AG04449 (cell line): Measurements from ENCODE around the gene MOG.
"Not testable (repeated sequence)": the region's sequence is repeated elsewhere in the genome, so short reads cannot be mapped to it uniquely, and the experiment has no call there.

Source experiments
- CTCF ChIA-PET: fragments of 350-600 bp; formaldehyde crosslinking; extraction: SDS; loops from one replicate; lab custom pipeline; 2021; ENCODE audit warnings: antibody characterized with exemption; lab: Yijun Ruan, JAX
- POLR2A ChIA-PET: fragments of 400-600, 350-600 bp; formaldehyde crosslinking; extraction: SDS; loops from one replicate; lab custom pipeline; 2020; ENCODE audit warnings: antibody characterized with exemption, inconsistent platforms; lab: Yijun Ruan, JAX
- DNase-seq: peaks from one replicate; pipeline ENCODE4 v3.0.0-alpha.2; 2010; ENCODE audit warnings: low read depth, low spot score
- H3K4me3 ChIP-seq: 2 replicates; pipeline ENCODE4 v1.5.1; 2011; ENCODE audit warnings: low read depth, mild to moderate bottlenecking, control low read depth, low read length
- TF ChIP-seq, protein P1 (sequence below): IDR thresholded peaks from one replicate; pipeline ENCODE4 v1.5.1; 2011; ENCODE audit warnings: mild to moderate bottlenecking, moderate library complexity, low read length, control low read depth, inconsistent platforms; ENCODE audit not compliant: insufficient read depth; ENCODE audit errors: missing control alignments

Gene MOG

DNA sequence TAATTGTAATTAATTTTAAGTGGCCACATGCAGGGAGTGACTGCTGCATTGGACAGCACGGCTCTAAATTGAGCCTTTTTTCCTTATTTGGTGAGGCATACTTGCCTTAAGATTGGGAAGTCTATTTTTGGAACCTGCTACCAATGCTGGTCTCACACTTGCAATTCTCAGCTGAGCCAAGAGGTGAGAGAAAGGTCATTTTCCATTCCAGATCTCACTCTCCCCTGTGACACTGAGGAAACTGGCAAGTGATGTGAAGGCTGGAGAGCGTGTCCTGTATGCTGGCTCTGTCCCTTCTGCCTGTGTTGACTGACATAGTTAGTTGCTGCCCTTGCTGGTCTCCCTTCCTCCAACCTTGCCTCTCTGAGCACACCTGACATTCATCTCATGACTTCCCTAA is 735 bp upstream of the MOG start:
- TF ChIP-seq, protein P1, sequence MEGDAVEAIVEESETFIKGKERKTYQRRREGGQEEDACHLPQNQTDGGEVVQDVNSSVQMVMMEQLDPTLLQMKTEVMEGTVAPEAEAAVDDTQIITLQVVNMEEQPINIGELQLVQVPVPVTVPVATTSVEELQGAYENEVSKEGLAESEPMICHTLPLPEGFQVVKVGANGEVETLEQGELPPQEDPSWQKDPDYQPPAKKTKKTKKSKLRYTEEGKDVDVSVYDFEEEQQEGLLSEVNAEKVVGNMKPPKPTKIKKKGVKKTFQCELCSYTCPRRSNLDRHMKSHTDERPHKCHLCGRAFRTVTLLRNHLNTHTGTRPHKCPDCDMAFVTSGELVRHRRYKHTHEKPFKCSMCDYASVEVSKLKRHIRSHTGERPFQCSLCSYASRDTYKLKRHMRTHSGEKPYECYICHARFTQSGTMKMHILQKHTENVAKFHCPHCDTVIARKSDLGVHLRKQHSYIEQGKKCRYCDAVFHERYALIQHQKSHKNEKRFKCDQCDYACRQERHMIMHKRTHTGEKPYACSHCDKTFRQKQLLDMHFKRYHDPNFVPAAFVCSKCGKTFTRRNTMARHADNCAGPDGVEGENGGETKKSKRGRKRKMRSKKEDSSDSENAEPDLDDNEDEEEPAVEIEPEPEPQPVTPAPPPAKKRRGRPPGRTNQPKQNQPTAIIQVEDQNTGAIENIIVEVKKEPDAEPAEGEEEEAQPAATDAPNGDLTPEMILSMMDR = no peak
- ChIA-PET POLR2A (no interaction called here), CTCF (interaction anchor here (1.1 to 23.3 kb wide), 2 partner anchors 10 to 18 kb away, joined by 3 to 692 read pairs; partner anchors contain the start of gene GABBR1)
- no peak for DNase-seq
- H3K4me3 ChIP-seq = no peak overlapping the region

- TF ChIP-seq, protein P1 = no peak
- POLR2A ChIA-PET = no interaction called here
- DNase-seq = no peak
- CTCF ChIA-PET = interaction anchor here (23.3 kb wide), 1 partner anchor 23 kb away, joined by 692 read pairs; the partner anchor contains the start of gene GABBR1
- no peak overlapping the region for H3K4me3 ChIP-seq
Observed at GRCh38 chr6:29661071-29661470, 4.2 kb downstream of the MOG start.

GRCh38 chr6:29661502-29662141 is 4.7 kb downstream of the MOG start:
- H3K4me3 ChIP-seq, POLR2A ChIA-PET: not testable (repeated sequence)

DNA sequence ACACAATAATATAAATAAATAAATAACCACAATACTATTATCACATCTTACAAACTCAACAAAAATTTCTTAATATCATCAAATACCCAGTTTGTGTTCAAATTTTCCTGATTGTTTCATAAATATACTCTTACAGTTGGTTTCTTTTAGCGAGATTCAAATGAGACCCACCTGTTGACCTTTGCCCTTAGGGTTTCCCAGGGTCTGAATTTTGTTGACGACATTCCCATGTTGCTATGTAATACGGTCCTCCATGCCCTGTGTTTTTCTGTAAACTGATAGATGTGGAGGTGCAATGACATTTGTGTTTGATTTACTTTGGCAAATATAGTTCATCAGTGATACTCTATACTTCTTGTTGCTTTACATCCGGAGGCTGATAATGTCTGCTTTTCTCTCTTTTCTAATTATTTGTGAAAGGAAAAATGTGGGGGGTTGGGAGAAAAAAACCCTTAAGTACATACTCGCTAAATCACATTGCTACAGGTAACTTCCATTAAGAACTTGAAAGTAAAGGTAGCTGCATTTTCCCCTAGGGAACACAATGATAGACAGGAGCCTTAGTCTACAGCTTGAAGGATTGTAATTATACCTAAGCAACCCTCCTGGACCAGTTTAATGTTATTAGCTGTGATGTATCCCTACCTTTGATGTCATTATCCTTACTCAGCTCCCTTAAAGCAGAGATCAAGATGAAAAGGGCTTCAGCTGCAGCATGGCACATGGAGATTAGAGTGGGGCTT is 6.6 kb downstream of the MOG start:
- DNase-seq = no peak
- ChIA-PET CTCF (interaction anchor here (23.3 kb wide), 1 partner anchor 25 kb away, joined by 692 read pairs; the partner anchor contains the start of gene GABBR1), POLR2A (no interaction called here)
- TF ChIP-seq, protein P1 = no peak
- H3K4me3 ChIP-seq = no peak overlapping the region

More at GRCh38 chr6:29661502-29662141, 4.7 kb downstream of the MOG start:
- not testable (repeated sequence) for DNase-seq
- CTCF ChIA-PET = interaction anchor here (23.3 kb wide), 1 partner anchor 23 kb away, joined by 692 read pairs; the partner anchor contains the start of gene GABBR1

GRCh38 chr6:29665942-29666825 is 9.3 kb downstream of the MOG start:
- CTCF ChIA-PET = interaction anchor here (0.6 to 23.3 kb wide), 5 partner anchors 10 to 30 kb away, joined by 3 to 692 read pairs (median 3); partner anchors contain the start of genes GABBR1 and MOG
- no peak overlapping the region for H3K4me3 ChIP-seq
- POLR2A ChIA-PET = no interaction called here
- no peak for DNase-seq
- TF ChIP-seq, protein P1 = no peak

GRCh38 chr6:29666826-29667130 is 9.9 kb downstream of the MOG start:
- ChIA-PET CTCF (interaction anchor here (0.6 to 23.3 kb wide), 3 partner anchors 10 to 28 kb away, joined by 3 to 692 read pairs (median 7); partner anchors contain the start of genes GABBR1 and MOG), POLR2A (no interaction called here)
- TF ChIP-seq, protein P1 = no peak

More at GRCh38 chr6:29666826-29667130, 9.9 kb downstream of the MOG start:
- no peak for DNase-seq
- H3K4me3 ChIP-seq = no peak overlapping the region
